SIG-M5 treated with dmso at 0.1 percent for 504 hours (cell line): Measurements from ENCODE around the gene AGFG2.
"Not testable (repeated sequence)": the region's sequence is repeated elsewhere in the genome, so short reads cannot be mapped to it uniquely, and the experiment has no call there.

ENCODE experiments used
- DNase-seq: peaks from one replicate; lab custom pipeline; 2025; ENCODE audit not compliant: unreplicated experiment; lab: John Stamatoyannopoulos, UW

The AGFG2 gene

DNA sequence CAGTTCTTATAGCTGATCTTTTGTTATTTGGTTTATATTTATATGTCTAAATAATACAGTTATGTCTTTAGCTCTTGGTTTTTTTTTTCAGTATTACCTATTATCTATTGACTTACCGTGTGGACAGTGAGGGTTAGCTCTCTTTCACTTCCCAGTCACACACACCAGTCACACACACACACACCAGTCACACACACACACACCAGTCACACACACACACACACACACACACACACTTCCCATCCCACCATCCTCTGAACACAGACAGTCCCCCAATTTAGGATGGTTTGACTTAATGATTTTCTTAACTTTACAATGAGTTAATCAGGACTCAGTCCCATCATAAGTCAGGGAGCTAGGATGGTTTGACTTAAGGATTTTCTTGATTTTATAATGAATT is 18.9 kb upstream of the AGFG2 start:
- DNase-seq = no peak

DNA sequence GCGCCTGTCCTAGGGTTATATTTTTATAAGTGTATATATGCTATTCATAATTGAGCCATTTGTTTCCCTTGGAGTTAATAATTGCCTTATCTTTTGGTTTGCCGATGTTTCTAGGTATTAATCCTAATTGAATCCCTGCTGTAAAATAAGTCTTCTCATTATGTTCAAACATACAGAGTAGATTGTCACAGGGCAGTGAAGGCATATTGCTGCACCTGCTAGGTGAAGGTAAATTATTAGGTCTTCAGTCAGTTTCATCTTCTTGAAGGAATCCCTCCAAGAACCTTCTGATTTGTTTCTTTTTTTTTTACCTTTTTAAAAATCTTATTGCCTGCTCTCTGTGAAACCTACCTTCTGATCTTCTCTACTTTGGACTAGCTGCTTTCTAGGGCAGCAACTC is 17.9 kb upstream of the AGFG2 start:
- DNase-seq = no peak

DNA sequence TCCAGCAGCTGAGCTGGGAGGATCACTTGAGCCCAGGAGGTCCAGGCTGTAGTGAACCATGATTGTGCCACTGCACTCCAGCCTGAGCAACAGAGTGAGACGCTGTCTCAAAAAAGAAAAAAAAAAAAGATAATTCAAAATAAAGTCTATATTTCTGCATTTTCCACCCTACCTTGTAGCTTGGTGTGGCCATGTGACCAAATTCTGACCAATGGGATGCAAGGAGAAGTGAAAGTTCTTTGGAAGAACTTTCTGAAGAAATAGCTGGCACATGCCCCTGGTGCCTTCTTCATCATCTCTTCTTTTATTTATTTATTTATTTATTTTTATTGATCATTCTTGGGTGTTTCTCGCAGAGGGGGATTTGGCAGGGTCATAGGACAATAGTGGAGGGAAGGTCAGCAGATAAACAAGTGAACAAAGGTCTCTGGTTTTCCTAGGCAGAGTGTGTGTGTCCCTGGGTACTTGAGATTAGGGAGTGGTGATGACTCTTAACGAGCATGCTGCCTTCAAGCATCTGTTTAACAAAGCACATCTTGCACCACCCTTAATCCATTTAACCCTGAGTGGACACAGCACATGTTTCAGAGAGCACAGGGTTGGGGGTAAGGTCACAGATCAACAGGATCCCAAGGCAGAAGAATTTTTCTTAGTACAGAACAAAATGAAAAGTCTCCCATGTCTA is 17.0 kb upstream of the AGFG2 start:
- DNase-seq = peak; percentile 62

DNA sequence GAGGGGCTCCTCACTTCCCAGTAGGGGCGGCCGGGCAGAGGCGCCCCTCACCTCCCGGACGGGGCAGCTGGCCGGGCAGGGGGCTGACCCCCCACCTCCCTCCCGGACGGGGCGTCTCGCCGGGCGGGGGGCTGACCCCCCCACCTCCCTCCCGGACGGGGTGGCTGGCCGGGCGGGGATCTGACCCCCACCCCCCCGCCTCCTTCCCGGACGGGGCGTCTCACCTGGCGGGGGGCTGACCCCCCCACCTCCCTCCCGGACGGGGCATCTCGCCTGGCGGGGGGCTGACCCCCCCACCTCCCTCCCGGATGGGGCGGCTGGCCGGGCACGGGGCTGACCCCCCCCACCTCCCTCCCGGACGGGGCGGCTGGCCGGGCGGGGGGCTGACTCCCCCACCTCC is 15.8 kb upstream of the AGFG2 start:
- not testable (repeated sequence) for DNase-seq

DNA sequence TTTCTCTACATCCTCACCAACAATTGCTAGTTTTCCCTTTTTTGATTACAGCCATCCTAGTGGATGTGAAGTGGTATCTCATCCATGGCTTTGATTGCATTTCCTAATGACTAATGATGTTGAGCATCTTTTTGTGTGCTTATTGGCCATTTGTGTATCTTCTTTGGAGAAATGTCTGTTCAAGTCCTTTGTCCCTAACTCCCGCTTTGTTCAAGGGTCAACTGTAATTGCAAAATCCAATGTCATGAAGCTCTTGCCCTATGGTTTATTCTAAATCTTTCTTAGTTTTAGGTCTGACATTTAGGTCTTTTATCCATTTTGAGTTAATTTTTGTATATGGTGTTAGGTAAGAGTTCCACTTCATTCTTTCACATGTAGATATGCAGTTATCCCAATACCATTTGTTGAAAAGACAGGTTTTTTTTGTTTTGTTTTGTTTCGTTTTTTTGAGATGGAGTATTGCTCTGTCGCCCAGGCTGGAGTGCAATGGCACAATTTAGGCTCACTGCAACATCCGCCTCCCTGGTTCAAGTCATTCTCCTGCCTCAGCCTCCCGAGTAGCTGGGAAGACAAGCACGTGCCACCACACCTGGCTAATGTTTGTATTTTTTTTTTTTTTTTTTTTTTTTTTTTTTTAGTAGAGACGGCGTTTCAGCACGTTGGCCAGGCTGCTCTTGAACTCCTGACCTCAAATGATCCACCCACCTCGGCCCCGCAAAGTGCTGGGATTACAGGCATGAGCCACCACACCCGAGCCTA is 10.7 kb upstream of the AGFG2 start:
- not testable (repeated sequence) for DNase-seq

DNA sequence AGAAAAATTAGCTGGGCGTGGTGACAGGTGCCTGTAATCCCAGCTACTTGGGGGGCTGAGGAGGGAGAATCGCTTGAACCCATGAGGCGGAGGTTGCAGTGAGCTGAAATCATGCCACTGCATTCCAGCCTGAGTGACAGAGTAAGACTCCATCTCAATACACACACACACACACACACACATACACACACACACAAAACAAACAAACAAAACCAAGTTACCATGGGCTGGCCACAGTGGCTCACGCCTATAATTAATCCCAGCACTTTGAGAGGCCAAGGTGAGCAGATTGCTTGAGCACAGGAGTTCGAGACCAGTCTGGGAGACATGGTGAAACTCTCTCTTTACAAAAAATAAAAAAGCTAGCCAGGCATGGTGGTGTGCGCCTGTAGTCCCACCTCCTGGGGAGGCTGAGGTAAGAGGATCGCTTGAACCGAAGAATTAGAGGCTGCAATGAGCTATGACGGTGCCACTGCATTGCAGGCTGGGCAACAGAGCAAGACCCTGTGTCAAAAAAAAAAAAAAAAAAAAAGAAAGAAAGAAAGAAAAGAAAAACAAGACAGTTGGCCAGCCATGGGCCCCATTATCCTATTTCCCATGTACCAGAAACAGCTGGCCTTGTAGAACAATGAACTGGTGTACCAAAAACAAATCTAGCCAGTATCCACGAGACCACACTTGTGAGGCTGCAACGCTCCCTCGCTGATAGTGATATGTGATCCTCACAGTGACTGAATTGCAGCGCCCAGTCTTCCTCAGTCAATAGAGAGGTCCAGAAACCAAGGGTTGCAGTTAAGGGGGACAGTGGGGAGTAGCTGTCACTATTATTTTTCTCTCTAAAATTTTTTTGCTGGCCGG is 6.6 kb upstream of the AGFG2 start:
- no peak for DNase-seq

DNA sequence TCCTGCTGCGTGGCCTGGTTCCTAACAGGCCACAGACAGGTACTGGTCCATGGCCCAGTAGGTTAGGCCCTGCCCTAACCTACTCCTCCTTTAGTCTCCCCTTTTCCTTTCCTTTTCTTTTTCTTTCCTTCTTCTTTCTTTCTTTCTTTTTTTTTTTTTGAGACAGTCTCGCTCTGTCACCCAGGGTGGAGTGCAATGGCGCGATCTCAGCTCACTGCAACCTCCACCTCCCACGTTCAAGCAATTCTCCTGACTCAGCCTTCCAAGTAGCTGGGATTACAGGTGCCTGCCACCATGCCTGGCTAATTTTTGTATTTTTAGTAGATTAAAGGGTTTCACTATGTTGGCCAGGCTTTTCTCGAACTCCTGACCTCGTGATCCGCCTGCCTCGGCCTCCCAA is 3.0 kb upstream of the AGFG2 start:
- DNase-seq = not testable (repeated sequence)

DNA sequence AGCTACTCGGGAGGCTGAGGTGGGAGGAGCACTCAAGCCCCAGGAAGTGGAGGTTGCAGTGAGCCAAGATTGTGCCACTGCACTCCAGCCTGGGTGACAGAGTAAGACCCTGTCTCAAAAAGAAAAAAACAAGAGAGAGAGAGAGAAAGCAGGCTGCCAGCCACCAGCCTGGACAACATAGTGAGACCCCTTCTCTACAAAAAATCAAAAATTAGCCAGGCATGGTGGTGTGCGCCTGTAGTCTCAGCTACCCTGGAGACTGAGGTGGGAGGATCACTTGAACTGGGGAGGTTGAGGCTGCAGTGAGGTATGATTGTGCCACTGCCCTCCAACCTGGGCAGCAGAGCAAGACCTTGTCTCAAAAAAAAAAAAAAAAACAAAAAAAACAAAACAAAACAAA is 2.3 kb upstream of the AGFG2 start:
- DNase-seq = not testable (repeated sequence)

DNA sequence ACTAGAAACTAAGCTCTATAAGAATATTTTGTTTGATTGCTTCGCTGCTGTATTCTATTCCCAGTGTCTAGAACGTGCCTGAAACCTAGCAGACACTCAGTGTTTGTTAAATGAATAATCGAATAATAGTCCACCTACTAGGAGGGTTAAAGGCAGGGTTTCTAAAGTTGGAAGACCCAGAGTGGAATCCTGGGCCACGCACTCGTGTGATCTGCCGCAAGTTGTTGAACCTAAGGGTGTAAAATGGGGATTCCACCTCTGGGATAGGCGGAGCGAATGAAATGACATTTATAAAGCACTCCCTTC is 702 bp upstream of the AGFG2 start:
- DNase-seq = no peak

DNA sequence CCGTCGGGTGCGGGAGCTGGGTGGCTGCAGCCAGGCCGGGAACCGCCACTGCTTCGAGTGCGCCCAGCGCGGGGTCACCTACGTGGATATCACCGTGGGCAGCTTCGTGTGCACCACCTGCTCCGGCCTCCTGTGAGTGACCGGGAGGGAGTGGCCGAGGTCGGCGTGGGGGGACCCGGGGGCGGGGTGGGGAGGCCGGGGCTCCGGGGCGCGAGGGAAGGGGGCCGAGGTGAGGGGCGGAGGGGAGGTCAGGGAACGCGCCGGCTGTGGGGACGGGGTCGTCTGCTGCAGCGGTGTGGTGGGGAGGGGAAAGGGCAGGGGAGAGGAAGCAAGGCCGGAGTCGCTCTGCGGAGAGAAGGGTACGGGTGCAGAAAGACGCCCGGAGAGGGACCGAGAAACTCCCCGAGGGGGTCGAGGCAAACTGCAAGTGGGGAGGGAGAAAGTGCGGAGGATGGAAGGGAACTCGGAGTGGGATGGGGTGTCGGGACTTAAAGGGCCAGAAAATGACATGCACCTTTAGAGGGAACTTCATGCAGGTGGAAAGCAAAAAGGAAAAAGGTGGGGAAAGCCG is 518 bp downstream of the AGFG2 start:
- DNase-seq = no peak

DNA sequence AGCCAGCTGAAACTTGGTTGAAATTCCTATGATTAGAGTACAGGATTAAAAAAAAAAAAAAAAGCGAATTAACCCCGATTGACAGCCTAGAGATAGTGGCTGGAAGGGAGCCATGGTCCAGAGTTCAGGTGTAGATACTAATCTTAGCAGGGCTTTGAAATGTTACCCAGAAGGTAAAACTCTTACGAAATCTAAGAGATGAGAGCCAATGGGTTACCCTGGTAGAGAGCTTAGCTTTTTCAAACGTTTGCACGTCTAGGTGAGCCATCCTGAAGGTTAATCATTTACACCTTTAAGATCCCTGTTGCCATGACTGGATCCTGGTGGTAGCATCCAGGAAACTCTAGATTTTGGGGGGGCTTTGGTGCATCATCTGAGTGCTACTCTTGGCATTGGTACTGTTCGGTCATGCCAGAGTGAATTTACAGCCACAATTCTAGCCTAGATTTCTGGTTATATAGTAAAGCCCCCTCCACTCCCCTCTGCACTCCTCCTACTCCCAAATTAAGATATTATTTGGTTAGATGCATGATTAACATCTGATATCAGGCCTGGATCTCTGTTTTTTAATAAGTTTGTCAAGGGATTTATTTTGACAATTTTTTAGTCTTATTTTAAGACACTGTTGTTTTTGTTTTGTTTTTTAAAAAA is 1.2 kb downstream of the AGFG2 start:
- no peak for DNase-seq

DNA sequence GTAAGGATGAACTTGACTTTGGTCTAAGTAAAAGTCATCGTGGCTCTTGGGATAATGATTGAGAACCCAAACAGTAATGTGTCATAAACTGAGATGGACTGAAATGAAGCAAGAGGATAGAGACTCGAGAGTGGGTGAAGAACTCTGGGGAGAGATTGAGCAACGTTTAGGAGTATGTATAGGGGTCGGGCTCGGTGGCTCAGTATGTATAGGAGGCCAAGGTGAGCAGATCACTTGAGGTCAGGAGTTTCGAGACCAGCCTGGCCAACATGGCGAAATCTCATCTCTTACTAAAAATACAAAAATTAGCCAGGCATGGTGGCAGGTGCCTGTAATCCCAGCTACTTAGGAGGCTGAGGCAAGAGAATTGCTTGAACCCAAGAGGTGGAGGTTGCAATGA is 2.3 kb downstream of the AGFG2 start:
- peak; percentile 40 for DNase-seq

DNA sequence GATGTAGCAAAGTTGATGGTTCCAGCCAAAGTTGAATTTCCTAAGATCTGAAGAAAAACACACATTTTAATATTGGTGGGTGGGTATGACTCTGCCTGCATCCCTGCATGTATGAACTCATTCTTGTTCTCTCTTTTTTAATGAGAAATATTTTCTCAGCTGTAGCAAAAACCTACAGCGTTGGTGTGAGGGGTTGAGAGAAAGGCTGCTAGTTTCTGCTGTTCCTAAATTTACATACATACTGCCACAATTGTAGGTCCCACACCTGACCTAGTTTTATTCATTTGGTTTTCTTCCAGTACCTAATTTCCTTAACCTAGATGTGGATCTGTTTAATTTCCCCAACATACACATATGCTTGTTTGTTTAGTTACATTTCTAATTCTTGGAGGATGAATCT is 4.6 kb downstream of the AGFG2 start:
- no peak for DNase-seq

DNA sequence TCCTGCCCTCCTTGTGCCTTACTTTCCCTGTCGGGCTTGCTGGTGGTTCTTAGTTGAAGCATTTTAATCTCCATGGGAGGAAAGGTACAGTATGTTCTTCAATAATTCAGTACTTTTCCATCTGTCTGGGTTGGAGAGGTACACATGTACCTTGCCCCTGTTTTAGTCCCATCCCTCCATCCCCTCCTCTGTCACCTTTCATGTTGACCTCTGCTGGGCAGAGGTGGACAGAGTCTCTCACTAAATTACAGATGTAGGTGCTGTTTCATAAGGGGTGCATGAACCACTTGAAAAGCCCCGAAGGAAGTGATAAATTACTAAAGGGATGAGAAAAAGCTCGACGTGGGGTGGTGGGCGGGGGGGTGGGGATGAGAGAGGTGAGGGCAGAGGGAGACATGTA is 5.4 kb downstream of the AGFG2 start:
- DNase-seq = no peak

DNA sequence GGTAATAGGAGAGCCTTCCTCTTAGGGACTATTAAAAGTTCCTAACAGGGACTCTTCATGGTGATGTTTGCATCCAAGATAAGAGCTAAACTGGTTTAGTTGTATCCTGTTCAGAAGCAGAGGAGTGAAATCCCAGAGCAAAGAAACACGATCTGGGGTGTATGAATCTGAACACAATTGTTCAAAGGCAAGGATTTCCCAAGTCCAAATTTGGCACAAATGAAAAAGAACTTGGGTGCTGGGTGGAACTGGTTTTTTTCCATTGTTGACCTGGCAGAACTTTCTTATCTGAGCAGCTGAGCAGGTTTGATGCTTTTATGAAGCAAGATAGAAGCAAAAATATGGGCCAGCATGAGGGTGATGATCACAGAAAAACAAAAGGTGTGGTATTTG is 6.0 kb downstream of the AGFG2 start:
- DNase-seq = no peak

DNA sequence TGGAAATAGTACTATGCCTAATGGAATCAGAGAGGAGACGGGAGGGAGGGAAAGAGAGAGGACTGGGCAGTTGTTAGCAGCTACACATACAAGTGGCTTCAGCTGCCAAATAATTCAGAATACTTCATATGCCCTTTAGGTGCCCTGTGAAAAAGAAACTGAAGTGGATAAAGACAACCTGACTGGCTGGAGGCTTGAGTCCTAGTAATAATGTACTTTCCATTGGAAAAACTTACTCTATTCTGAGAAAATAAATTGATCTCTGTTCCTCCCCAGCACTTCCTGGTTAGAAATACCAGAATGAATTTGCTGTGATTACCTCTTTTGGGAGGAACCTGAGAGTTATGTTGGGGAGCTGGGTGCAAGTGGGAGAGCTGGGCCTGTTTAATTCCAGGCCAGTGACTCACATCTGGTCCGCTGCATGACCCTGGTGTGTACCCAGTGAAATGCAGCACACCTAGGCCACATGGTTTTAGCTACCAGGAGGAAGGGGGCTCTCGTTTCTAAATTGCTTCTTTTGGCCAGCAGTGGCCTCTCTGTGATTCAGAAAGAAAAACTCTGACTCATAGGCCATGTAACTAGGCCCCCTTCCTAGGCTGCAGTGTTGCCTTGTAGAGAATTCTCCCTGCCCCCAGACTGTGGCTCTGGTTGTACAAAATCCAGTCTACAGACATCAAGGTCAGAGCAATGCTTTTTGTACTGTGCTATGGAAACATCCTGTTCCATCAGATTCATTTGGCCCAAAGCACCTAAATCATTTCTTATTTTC is 6.5 kb downstream of the AGFG2 start:
- peak; percentile 31 for DNase-seq

DNA sequence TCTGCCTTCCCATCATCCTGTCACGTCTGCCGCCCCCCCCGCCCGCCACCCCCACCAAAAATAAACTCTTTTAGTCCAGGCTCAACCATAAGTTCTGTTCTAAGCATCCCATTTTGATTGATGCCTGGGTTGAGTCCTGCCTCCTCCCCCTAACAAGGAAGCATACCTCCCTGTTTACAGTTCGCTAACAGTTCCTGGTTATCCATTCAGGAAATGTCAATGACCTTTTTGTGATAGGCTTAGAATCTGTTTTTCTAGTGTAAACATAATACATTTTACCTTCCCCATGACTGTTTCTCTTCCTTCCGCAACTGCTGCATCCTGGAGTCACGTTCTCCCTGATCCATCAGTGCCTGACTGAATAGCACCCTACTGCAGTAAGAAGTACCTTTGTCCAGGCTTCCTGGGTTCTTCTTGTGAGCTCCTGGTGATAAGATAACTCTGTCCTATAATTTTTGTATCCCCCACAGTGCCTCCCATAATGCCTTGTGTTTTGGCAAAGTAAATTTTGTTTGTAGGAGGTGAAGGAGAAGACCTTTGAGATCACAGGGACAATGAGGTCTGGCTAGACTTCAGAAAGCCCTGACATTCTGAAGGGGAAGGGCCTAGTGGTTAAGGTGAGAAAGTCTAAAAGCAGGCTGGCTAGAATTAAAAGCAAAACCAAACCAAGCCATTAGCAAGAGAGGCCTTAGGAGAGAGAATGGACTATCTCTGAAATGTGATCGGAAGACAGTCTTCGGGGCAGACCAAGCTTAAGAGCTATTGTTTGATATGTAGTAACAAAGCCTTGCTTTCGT is 7.3 kb downstream of the AGFG2 start:
- DNase-seq = no peak

DNA sequence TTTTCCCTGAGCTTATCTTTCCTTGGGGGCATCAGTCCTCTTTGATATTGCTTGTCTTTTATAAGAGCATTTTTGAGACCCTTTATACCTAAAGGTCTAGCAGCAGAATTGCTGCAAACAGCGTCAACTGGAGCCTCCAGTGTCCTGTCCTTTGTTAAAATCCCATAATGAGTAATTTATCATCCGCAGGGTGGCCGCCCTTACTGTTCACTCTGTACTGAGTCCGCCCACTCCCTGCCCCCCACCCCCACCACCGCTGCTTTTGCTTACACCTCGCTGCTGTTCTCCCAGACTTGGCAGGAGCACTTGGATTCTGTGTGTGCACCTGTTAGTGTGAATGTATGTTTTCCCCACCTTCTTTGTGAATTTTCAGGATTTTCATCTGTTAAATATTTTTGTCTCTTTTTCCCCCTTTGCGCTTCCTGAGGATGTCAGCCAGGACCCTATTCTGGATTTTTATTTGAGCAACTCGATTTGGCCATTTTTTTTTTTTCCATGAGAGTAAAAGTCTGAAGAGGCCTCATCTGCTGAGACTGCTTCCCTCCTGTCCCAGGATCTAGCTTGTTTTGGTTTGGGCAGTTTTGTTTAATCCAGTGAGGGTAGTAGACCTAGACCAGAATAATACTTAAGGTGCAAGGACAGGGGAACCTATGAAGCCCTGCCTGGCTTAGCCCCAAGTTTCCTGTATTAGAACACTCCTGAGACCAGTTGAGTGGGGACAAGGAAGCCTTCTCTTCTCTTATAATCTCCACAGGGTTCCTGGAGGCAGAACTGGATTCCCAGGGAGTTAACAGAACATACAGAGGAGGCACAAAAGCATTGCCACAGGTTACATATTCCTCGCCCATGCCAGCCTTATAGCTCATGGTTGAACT is 8.2 kb downstream of the AGFG2 start:
- DNase-seq = no peak

DNA sequence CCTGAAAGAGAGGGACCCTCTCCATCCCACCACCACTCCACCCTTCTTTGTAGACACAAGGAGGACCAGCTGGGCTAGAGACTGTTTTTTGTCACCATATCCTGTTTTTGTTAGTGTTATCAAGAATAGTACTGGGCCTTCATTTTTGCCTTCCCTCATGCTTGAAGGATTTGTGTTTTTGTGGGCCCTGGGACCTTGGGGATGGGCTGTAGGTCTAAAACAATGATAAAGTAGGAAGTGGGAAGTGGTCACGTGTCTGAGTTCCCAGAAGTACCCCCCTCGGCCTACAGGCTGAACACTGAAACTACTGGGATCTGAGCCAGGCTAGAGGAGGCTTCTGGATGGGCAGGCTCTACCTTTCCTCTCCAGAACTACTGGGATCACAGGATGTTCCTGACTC is 8.9 kb downstream of the AGFG2 start:
- DNase-seq = no peak
